HEK293 (cell line): ENCODE results near the gene DPP6.

Source experiments
- CTCF ChIP-seq: fragments of 450-650 bp; formaldehyde crosslinking; IDR thresholded peaks from 2 replicates; pipeline ENCODE4 v1.5.1; 2016; ENCODE audit warnings: missing biosample characterization, missing genetic modification characterization
- ELK4 ChIP-seq: IDR thresholded peaks from 2 replicates; pipeline ENCODE4 v1.6.1; 2011; ENCODE audit warnings: mild to moderate bottlenecking, low read depth, low read length, borderline replicate concordance
- TCF7L2 ChIP-seq: IDR thresholded peaks from 2 replicates; pipeline ENCODE4 v1.6.1; 2011; ENCODE audit warnings: low read depth, mild to moderate bottlenecking, inconsistent platforms, low read length, moderate library complexity, borderline replicate concordance
- ZFP69B ChIP-seq: fragments of 450-650 bp; formaldehyde crosslinking; IDR thresholded peaks from 2 replicates; pipeline ENCODE4 v1.5.1; 2016; ENCODE audit warnings: missing biosample characterization, missing genetic modification characterization
- ZNF146 ChIP-seq: fragments of 450-650 bp; formaldehyde crosslinking; IDR thresholded peaks from 2 replicates; pipeline ENCODE4 v1.5.1; 2016; ENCODE audit warnings: missing biosample characterization, missing genetic modification characterization
- ZNF155 ChIP-seq: fragments of 450-650 bp; formaldehyde crosslinking; IDR thresholded peaks from 2 replicates; pipeline ENCODE4 v1.5.1; 2016; ENCODE audit warnings: missing biosample characterization, missing genetic modification characterization
- ZNF175 ChIP-seq: fragments of 450-650 bp; formaldehyde crosslinking; IDR thresholded peaks from 2 replicates; pipeline ENCODE4 v1.5.1; 2016; ENCODE audit warnings: missing biosample characterization, missing genetic modification characterization
- ZNF350 ChIP-seq: fragments of 450-650 bp; formaldehyde crosslinking; IDR thresholded peaks from 2 replicates; pipeline ENCODE4 v1.5.0; 2017; ENCODE audit warnings: missing biosample characterization, mild to moderate bottlenecking, missing genetic modification characterization
- ZNF600 ChIP-seq: fragments of 450-650 bp; formaldehyde crosslinking; IDR thresholded peaks from 2 replicates; pipeline ENCODE4 v1.5.1; 2016; ENCODE audit warnings: missing biosample characterization, missing genetic modification characterization
- ZSCAN30 ChIP-seq: fragments of 450-650 bp; IDR thresholded peaks from 2 replicates; pipeline ENCODE4 v1.5.1; 2018; ENCODE audit warnings: missing biosample characterization, mild to moderate bottlenecking, missing genetic modification characterization, moderate library complexity
- TF ChIP-seq, protein P1 (sequence below): fragments of 450-650 bp; IDR thresholded peaks from 2 replicates; pipeline ENCODE4 v1.5.1; 2018; ENCODE audit warnings: missing biosample characterization, missing genetic modification characterization

GRCh38 chr7:154827007-154827406 lies 774.8 kb downstream of the DPP6 start:
- TF ChIP-seq CTCF (no peak), ZNF146 (tag by site-specific recombination) (no peak), ZSCAN30 (tag by site-specific recombination) (no peak), TCF7L2 (no peak), ZNF175 (tag by site-specific recombination) (no peak), ZNF350 (tag by site-specific recombination) (no peak), ZNF600 (tag by site-specific recombination) (no peak), ZFP69B (tag by site-specific recombination) (no peak), ZNF155 (no peak), ELK4 (no peak)
- TF ChIP-seq, protein P1, sequence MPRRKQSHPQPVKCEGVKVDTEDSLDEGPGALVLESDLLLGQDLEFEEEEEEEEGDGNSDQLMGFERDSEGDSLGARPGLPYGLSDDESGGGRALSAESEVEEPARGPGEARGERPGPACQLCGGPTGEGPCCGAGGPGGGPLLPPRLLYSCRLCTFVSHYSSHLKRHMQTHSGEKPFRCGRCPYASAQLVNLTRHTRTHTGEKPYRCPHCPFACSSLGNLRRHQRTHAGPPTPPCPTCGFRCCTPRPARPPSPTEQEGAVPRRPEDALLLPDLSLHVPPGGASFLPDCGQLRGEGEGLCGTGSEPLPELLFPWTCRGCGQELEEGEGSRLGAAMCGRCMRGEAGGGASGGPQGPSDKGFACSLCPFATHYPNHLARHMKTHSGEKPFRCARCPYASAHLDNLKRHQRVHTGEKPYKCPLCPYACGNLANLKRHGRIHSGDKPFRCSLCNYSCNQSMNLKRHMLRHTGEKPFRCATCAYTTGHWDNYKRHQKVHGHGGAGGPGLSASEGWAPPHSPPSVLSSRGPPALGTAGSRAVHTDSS (tag by site-specific recombination) = no peak
